GM12878 (cell line): ENCODE measurements around the gene ACADM. TPM values are rescaled to one million over a fixed set of nuclear protein-coding genes. Genes with fewer than 3 reads are reported as not detected.
"Not testable (repeated sequence)": the region's sequence is repeated elsewhere in the genome, so short reads cannot be mapped to it uniquely, and the experiment has no call there.

Source experiments
- ATAC-seq: fragments of 200-7000 bp; cut with Tn5 transposase; 3 replicates; pipeline ENCODE4 v1.9.1; 2020; ENCODE audit warnings: mild to moderate bottlenecking, moderate library complexity
- BruUV-seq: library from RNA; stranded (reverse); fragments of 400-500 nt; replicated peaks from 2 replicates; lab custom pipeline; 2021; lab: Mats Ljungman, UMichigan
- CTCF ChIA-PET: fragments of 300-600 bp; sonication (Branson Sonifier 250); formaldehyde crosslinking; extraction: SDS; loops from one replicate; lab custom pipeline; 2021; ENCODE audit warnings: inconsistent platforms; lab: Yijun Ruan, JAX
- POLR2A ChIA-PET: fragments of 350-600 bp; formaldehyde crosslinking; extraction: SDS; loops from one replicate; lab custom pipeline; 2021; ENCODE audit warnings: inconsistent platforms; lab: Charles Lee
- RAD21 ChIA-PET: fragments of 300-600 bp; sonication (Branson Sonifier 250); formaldehyde crosslinking; loops from one replicate; lab custom pipeline; 2023; ENCODE audit warnings: antibody characterized with exemption; ENCODE audit not compliant: unreplicated experiment; lab: Charles Lee
- SMC1A ChIA-PET: fragments of 300-600 bp; sonication (Branson Sonifier 250); formaldehyde crosslinking; loops from one replicate; lab custom pipeline; 2023; ENCODE audit not compliant: unreplicated experiment, uncharacterized antibody; lab: Charles Lee
- DNase-seq: peaks from one replicate; pipeline ENCODE4 v3.0.0-alpha.2; 2011; ENCODE audit warnings: low read depth, low spot score
- FAIRE-seq: peaks from 3 replicates; lab custom pipeline; 2011; peaks lifted over from hg19 to GRCh38; lab: Jason Lieb, UNC
- H2AFZ ChIP-seq: 2 replicates; pipeline ENCODE4 v1.6.0; 2011; ENCODE audit warnings: low read depth, low read length, control low read depth; ENCODE audit not compliant: control insufficient read depth
- H3K27ac ChIP-seq: 2 replicates; pipeline ENCODE4 v1.5.1; 2011; ENCODE audit warnings: control low read depth; ENCODE audit not compliant: control insufficient read depth, insufficient read depth
- H3K27me3 ChIP-seq, 2 experiments: replicated peaks in 1 of 2; 2 replicates each; pipeline versions ENCODE4 v1.6.0 to v1.6.1; 2011; ENCODE audit warnings: low read length in 1 of 2; ENCODE audit not compliant: control insufficient read depth in 2 of 2, insufficient read depth in 2 of 2
- H3K36me3 ChIP-seq, 2 experiments: 2 replicates each; pipeline ENCODE4 v1.5.1; 2011; ENCODE audit warnings: low read length in 1 of 2; ENCODE audit not compliant: control insufficient read depth in 2 of 2, insufficient read depth in 2 of 2
- H3K4me1 ChIP-seq: 2 replicates; pipeline ENCODE4 v1.6.1; 2011; ENCODE audit warnings: mild to moderate bottlenecking, low read length, moderate library complexity, mixed read lengths; ENCODE audit not compliant: control insufficient read depth, insufficient read depth
- H3K4me2 ChIP-seq: 2 replicates; pipeline ENCODE4 v1.6.0; 2011; ENCODE audit warnings: control low read depth; ENCODE audit not compliant: control insufficient read depth, insufficient read depth
- H3K4me3 ChIP-seq: fragments of 200-600 bp; sonication (generic); 2 replicates; pipeline ENCODE4 v1.5.1; 2016
- H3K79me2 ChIP-seq: 2 replicates; pipeline ENCODE4 v1.6.0; 2011; ENCODE audit warnings: low read length; ENCODE audit not compliant: control insufficient read depth, insufficient read depth
- H3K9ac ChIP-seq: 2 replicates; pipeline ENCODE4 v1.8.0; 2011; ENCODE audit warnings: low read length, control low read depth, mixed read lengths; ENCODE audit not compliant: control insufficient read depth, insufficient read depth
- H3K9me3 ChIP-seq: replicated peaks from 3 replicates; pipeline ENCODE4 v1.5.1; 2011; ENCODE audit warnings: mild to moderate bottlenecking, low read length; ENCODE audit not compliant: control insufficient read depth, insufficient read depth
- H4K20me1 ChIP-seq: 2 replicates; pipeline ENCODE4 v1.6.0; 2011; ENCODE audit not compliant: control insufficient read depth, insufficient read depth
- CREM ChIP-seq: IDR thresholded peaks from 2 replicates; pipeline ENCODE4 v1.6.1; 2014; ENCODE audit warnings: antibody characterized with exemption, low read depth
- GATAD2B ChIP-seq: fragments of 450-650 bp; conservative IDR thresholded peaks from 2 replicates; pipeline ENCODE4 v1.6.1; 2017; ENCODE audit warnings: low read depth, mild to moderate bottlenecking, moderate library complexity
- MXI1 ChIP-seq: fragments of 150-350 bp; IDR thresholded peaks from 2 replicates; pipeline ENCODE4 v1.6.1; 2011; ENCODE audit warnings: low read depth, mild to moderate bottlenecking, inconsistent platforms, low read length, improper control_type of control experiment
- NFYA ChIP-seq: IDR thresholded peaks from 2 replicates; pipeline ENCODE4 v1.6.1; 2011; ENCODE audit warnings: low read depth, mild to moderate bottlenecking, low read length, improper control_type of control experiment, borderline replicate concordance
- POU2F2 ChIP-seq: IDR thresholded peaks from 3 replicates; pipeline ENCODE4 v1.6.1; 2011; ENCODE audit warnings: low read depth, mild to moderate bottlenecking, low read length, borderline replicate concordance
- RELB ChIP-seq: fragments of 450-650 bp; IDR thresholded peaks from 2 replicates; pipeline ENCODE4 v1.6.1; 2017; ENCODE audit warnings: low read depth, mild to moderate bottlenecking, moderate library complexity
- ZNF687 ChIP-seq: fragments of 450-650 bp; IDR thresholded peaks from 2 replicates; pipeline ENCODE4 v1.6.1; 2017; ENCODE audit warnings: mild to moderate bottlenecking, moderate library complexity
- WGBS: methylation state at CpG from one replicate; pipeline ENCODE4 v1.1.6; 2016; ENCODE audit warnings: low lambda C conversion rate; ENCODE audit not compliant: insufficient replicate concordance, insufficient coverage; ENCODE audit errors: missing lambda C conversion rate; 5-methylcytosine and 5-hydroxymethylcytosine counted together
- in situ Hi-C: fragments of 300-500 bp; cut with MboI; formaldehyde crosslinking; loops from 9 replicates; pipeline ENCODE4 v1.14.3; 2018; ENCODE audit warnings: mixed read lengths
- intact Hi-C: fragments of 100-400 bp; cut with micrococcal nuclease; formaldehyde crosslinking; loops from one replicate; pipeline ENCODE4 v1.14.2; 2022; ENCODE audit not compliant: unreplicated experiment
- polyA plus RNA-seq, 11 experiments: library from polyadenylated mRNA; depleted of rRNA in 4 of 11; unstranded in 6 of 11; stranded (reverse) in 5 of 11; fragments of >200 nt; fragmentation: Nextera tagmentation in 4 of 11; fragmentation: Illumina TruSeq in 1 of 11; extraction: Ambion mirVana in 4 of 11; extraction: Trizol in 1 of 11; gene quantifications; 1 replicate in 1 of 11; 2 replicates in 10 of 11; pipeline versions ENCODE4 v1.2.1 to v1.2.3, GENCODE V29; 2011 to 2016; ENCODE audit warnings: inconsistent platforms in 2 of 11, missing spikeins in 2 of 11, low read depth in 1 of 11
- total RNA-seq, 4 experiments: library from RNA; depleted of rRNA in 3 of 4; stranded (reverse); fragments of >200 nt in 3 of 4; fragmentation: Illumina TruSeq in 1 of 4; extraction: Trizol in 1 of 4; gene quantifications; 2 replicates each; pipeline versions ENCODE4 v1.2.1 to v1.2.3, GENCODE V29; 2013 to 2021

Gene ACADM
- total and polyA plus RNA-seq, 10 of the 15 experiments (the other 5 are each of a cell fraction or from before 2014, with no cell fraction given): 119 to 245 (median 204) TPM

- TF ChIP-seq RELB: no peak
- TF ChIP-seq NFYA: no peak
- TF ChIP-seq MXI1: no peak
- TF ChIP-seq POU2F2: no peak
- no peak for TF ChIP-seq GATAD2B
- TF ChIP-seq CREM: no peak
- TF ChIP-seq ZNF687: no peak
- TF ChIP-seq, all 136 proteins: peak for 0
Measured at GRCh38 chr1:75720820-75721219, 3.7 kb upstream of the ACADM start (continued).

- ChIA-PET POLR2A (interaction anchor here (1.9 kb wide), 1 partner anchor 64 kb away, joined by 8 read pairs; the partner anchor contains the start of gene RABGGTB), RAD21 (interaction anchor here (1.8 kb wide), 1 partner anchor 68 kb away, joined by 5 read pairs; no protein-coding TSS in a partner anchor), SMC1A (interaction anchor here (1.9 to 2.1 kb wide), 2 partner anchors 11 to 66 kb away, joined by 6 to 8 read pairs; no protein-coding TSS in a partner anchor), CTCF (interaction anchor here (0.6 kb wide), 1 partner anchor 262 kb away, joined by 4 read pairs; no protein-coding TSS in a partner anchor)
- not testable (repeated sequence) for ATAC-seq, H3K27me3 ChIP-seq, H2AFZ ChIP-seq, H3K4me2 ChIP-seq, H3K9me3 ChIP-seq, H4K20me1 ChIP-seq, H3K27ac ChIP-seq, BruUV-seq, H3K9ac ChIP-seq, DNase-seq, H3K36me3 ChIP-seq, H3K4me1 ChIP-seq, FAIRE-seq, H3K4me3 ChIP-seq
- H3K79me2 ChIP-seq: peaks cover 27% of the 10 kb centered on the region
- in situ Hi-C loops (loop anchor here (10.0 kb wide), 1 partner anchor 263 kb away; no protein-coding TSS in a partner anchor), intact Hi-C loops (loop anchor here (5.0 kb wide), 1 partner anchor 260 kb away; no protein-coding TSS in a partner anchor)
- WGBS: 93% methylated on average over 8 of the region's 8 CpGs
Measured at GRCh38 chr1:75722246-75722645, 2.3 kb upstream of the ACADM start.
